ENCODE data around the gene RIMBP2. TPM values are rescaled to one million over a fixed set of nuclear protein-coding genes. Genes with fewer than 3 reads are reported as not detected.

RIMBP2 gene
- total and polyA plus RNA-seq, 9 of the 15 experiments (the other 6 are each of a cell fraction or from before 2014, with no cell fraction given) = not detected

DNA sequence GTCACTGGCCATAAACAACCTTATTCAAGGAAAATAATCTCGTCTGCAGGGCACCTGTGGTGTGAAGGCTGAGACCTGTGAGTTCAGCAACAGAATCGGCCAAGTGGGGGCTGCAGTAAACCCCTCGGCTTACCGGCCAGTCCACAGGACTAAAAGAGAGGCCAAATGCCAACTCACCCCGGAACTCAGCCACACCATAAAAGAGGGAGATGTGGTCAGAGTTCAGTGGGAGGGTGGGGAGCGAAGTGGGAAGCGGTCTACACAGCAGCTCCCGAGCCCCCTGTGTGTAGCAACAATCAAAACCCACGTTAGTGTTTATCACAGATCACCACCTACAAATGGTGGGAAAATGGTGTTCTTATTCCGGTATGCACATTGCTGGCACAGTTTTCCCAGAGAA, 225.4 kb downstream of the RIMBP2 start:
- Histone ChIP-seq H3K4me1 (replicated peaks in 1 of 2; ENCODE audit: control insufficient read depth in 2 of 2, insufficient read depth in 2 of 2, low read length in 2 of 2) (no peaks in the 10 kb centered on the region; a peak in 1 of 5 replicates), H3K27me3 (ENCODE audit: control insufficient read depth in 2 of 2, insufficient read depth in 2 of 2, low read length in 2 of 2) (peaks cover 10 to 57% of the 10 kb centered on the region in 2 experiments; a peak in 4 of 5 replicates), H2AFZ (ENCODE audit: low read depth, low read length) (no peak overlapping the region), H3K27ac (ENCODE audit: extremely low read depth, low read depth, low read length) (no peak overlapping the region), H4K20me1 (replicated peaks; ENCODE audit: control insufficient read depth, insufficient read depth, low read length) (no peaks in the 10 kb centered on the region; the same call in 1 of the 2 replicates), H3K9me3 (replicated peaks; ENCODE audit: control insufficient read depth, insufficient read depth, low read depth, low read length) (no peaks in the 10 kb centered on the region), H3K4me3 (no peak overlapping the region), H3K4me2 (ENCODE audit: insufficient read depth, low read length) (no peak overlapping the region), H3K36me3 (ENCODE audit: control insufficient read depth, insufficient read depth, low read length) (no peaks in the 10 kb centered on the region), H3K9ac (ENCODE audit: insufficient read depth in 1 of 2, low read depth in 2 of 2, low read length in 2 of 2) (no peak overlapping the region), H3K79me2 (ENCODE audit: control insufficient read depth, insufficient read depth, low read length) (no peaks in the 10 kb centered on the region), H3K9me1 (ENCODE audit: control insufficient read depth, insufficient read depth, low read length) (no peaks in the 10 kb centered on the region)
- no peak for FAIRE-seq
- no peak for DNase-seq (ENCODE audit: extremely low read depth in 1 of 4, low spot score in 3 of 4)
- POLR2A ChIA-PET = no interaction called here
- intact Hi-C loops (cut with micrococcal nuclease) = no loop called here
- CTCF ChIA-PET (ENCODE audit: low intra/inter-chr PET ratio) = no interaction called here
- WGBS (ENCODE audit: insufficient coverage, low coverage, missing lambda C conversion rate) = 0% methylated on average over 10 of the region's 10 CpGs
- TF ChIP-seq HMGN3 (IDR thresholded peaks at IDR 0.05; ENCODE audit: borderline replicate concordance, extremely low read depth, insufficient read length, low read depth, low read length) (no peak), HNRNPUL1 (IDR thresholded peaks at IDR 0.05; ENCODE audit: low read length) (no peak), ZNF253 (CRISPR knock-in tag; conservative IDR thresholded peaks at IDR 0.05) (no peak)
- no TSS peak for BruUV-seq (replicated peaks)
- ATAC-seq = no peak
- in situ Hi-C loops (cut with MboI) = no loop called here

DNA sequence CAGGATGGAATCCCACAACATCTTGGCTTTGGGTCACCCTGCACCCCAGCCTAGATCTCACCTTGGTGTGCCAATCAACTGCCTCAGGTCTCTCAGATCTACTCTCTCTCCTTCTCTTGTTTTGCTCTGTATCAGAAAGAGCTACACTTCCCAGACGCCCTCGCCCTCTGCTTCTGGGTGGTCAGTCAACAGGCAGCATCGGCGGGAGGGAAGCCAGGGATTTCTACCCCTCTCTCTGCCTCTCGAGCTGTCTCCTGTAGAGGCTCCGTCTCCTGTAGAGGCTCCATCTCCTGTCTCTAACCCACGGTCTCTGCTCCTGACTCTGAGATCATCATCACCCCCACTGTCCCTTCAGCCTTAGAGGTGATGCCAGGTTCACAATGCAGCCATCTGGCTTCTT, 226.8 kb downstream of the RIMBP2 start:
- Histone ChIP-seq H3K9me3 (replicated peaks; ENCODE audit: control insufficient read depth, insufficient read depth, low read depth, low read length) (no peaks in the 10 kb centered on the region), H2AFZ (ENCODE audit: low read depth, low read length) (no peak overlapping the region), H3K9ac (ENCODE audit: insufficient read depth in 1 of 2, low read depth in 2 of 2, low read length in 2 of 2) (no peak overlapping the region), H3K4me3 (no peak overlapping the region), H3K27ac (ENCODE audit: extremely low read depth, low read depth, low read length) (no peak overlapping the region), H3K36me3 (ENCODE audit: control insufficient read depth, insufficient read depth, low read length) (no peaks in the 10 kb centered on the region), H3K4me1 (replicated peaks in 1 of 2; ENCODE audit: control insufficient read depth in 2 of 2, insufficient read depth in 2 of 2, low read length in 2 of 2) (no peaks in the 10 kb centered on the region; a peak in 1 of 5 replicates), H3K9me1 (ENCODE audit: control insufficient read depth, insufficient read depth, low read length) (no peaks in the 10 kb centered on the region), H3K27me3 (ENCODE audit: control insufficient read depth in 2 of 2, insufficient read depth in 2 of 2, low read length in 2 of 2) (peaks cover 10 to 58% of the 10 kb centered on the region in 2 experiments; a peak in 4 of 5 replicates), H3K4me2 (ENCODE audit: insufficient read depth, low read length) (no peak overlapping the region), H3K79me2 (ENCODE audit: control insufficient read depth, insufficient read depth, low read length) (no peaks in the 10 kb centered on the region), H4K20me1 (replicated peaks; ENCODE audit: control insufficient read depth, insufficient read depth, low read length) (no peaks in the 10 kb centered on the region)
- ATAC-seq (no peak), DNase-seq (ENCODE audit: extremely low read depth in 1 of 4, low spot score in 3 of 4) (no peak), FAIRE-seq (no peak)
- intact Hi-C loops (cut with micrococcal nuclease) (no loop called here), in situ Hi-C loops (cut with MboI) (no loop called here)
- ChIA-PET CTCF (ENCODE audit: low intra/inter-chr PET ratio) (no interaction called here), POLR2A (interaction anchor here (0.7 to 1.1 kb wide), 2 partner anchors 10 to 26 kb away, joined by 4 read pairs; no protein-coding TSS in a partner anchor)
- WGBS (ENCODE audit: insufficient coverage, low coverage, missing lambda C conversion rate) = 0% methylated on average over 5 of the region's 7 CpGs
- BruUV-seq (replicated peaks) = no TSS peak
- TF ChIP-seq ZNF785 (CRISPR knock-in tag; IDR thresholded peaks at IDR 0.05) (no peak), ZNF764 (CRISPR knock-in tag; IDR thresholded peaks at IDR 0.05; ENCODE audit: low read depth) (no peak), MCM2 (IDR thresholded peaks at IDR 0.05; ENCODE audit: low read depth) (no peak), CXXC5 (CRISPR knock-in tag; IDR thresholded peaks at IDR 0.05) (no peak), SIX5 (IDR thresholded peaks at IDR 0.05; ENCODE audit: borderline replicate concordance in 1 of 2, insufficient read depth in 1 of 2, low read depth in 1 of 2, low read length in 2 of 2) (no peak), RBM15 (IDR thresholded peaks at IDR 0.05; ENCODE audit: insufficient read depth, low read length) (no peak), ZEB2 (IDR thresholded peaks at IDR 0.05) (no peak)
- TF ChIP-seq, protein P1, sequence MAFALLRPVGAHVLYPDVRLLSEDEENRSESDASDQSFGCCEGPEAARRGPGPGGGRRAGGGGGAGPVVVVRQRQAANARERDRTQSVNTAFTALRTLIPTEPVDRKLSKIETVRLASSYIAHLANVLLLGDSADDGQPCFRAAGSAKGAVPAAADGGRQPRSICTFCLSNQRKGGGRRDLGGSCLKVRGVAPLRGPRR (CRISPR knock-in tag; IDR thresholded peaks at IDR 0.05) = no peak
- TF ChIP-seq, protein P2, sequence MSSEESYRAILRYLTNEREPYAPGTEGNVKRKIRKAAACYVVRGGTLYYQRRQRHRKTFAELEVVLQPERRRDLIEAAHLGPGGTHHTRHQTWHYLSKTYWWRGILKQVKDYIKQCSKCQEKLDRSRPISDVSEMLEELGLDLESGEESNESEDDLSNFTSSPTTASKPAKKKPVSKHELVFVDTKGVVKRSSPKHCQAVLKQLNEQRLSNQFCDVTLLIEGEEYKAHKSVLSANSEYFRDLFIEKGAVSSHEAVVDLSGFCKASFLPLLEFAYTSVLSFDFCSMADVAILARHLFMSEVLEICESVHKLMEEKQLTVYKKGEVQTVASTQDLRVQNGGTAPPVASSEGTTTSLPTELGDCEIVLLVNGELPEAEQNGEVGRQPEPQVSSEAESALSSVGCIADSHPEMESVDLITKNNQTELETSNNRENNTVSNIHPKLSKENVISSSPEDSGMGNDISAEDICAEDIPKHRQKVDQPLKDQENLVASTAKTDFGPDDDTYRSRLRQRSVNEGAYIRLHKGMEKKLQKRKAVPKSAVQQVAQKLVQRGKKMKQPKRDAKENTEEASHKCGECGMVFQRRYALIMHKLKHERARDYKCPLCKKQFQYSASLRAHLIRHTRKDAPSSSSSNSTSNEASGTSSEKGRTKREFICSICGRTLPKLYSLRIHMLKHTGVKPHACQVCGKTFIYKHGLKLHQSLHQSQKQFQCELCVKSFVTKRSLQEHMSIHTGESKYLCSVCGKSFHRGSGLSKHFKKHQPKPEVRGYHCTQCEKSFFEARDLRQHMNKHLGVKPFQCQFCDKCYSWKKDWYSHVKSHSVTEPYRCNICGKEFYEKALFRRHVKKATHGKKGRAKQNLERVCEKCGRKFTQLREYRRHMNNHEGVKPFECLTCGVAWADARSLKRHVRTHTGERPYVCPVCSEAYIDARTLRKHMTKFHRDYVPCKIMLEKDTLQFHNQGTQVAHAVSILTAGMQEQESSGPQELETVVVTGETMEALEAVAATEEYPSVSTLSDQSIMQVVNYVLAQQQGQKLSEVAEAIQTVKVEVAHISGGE (CRISPR knock-in tag; IDR thresholded peaks at IDR 0.05) = no peak

All from K562 (cell line).